ENCODE measurements around the gene PQBP1.
"Not testable (repeated sequence)": the region's sequence is repeated elsewhere in the genome, so short reads cannot be mapped to it uniquely, and the experiment has no call there.

PQBP1 gene

GRCh38 chrX:48897625-48898306, at the start of gene PQBP1, which contains the start of gene TIMM17B:
TSS of gene PQBP1 (plus strand) at chrX:48897930. CDS start at chrX:48898510, 580 bp downstream.
TSS of gene TIMM17B (minus strand) at chrX:48897768. CDS start at chrX:48897749, 19 bp downstream.
- peak; percentile 92 for DNase-seq

- DNase-seq = no peak
These were observed 48.9 kb upstream of the PQBP1 start for GRCh38 chrX:48848847-48849246.

- no peak for DNase-seq
These were observed 44.9 kb upstream of the PQBP1 start for GRCh38 chrX:48852857-48853256.

GRCh38 chrX:48853494-48853893, 44.2 kb upstream of the PQBP1 start:
- not testable (repeated sequence) for DNase-seq

GRCh38 chrX:48854121-48854804, 43.5 kb upstream of the PQBP1 start:
- DNase-seq = not testable (repeated sequence)

GRCh38 chrX:48854898-48855297, 42.8 kb upstream of the PQBP1 start:
- DNase-seq = no peak

GRCh38 chrX:48864210-48864609, 33.5 kb upstream of the PQBP1 start:
- DNase-seq = no peak

- DNase-seq = not testable (repeated sequence)
These were observed 25.7 kb upstream of the PQBP1 start for GRCh38 chrX:48872017-48872416.

- not testable (repeated sequence) for DNase-seq
These were observed 20.8 kb upstream of the PQBP1 start for GRCh38 chrX:48876944-48877343.

- DNase-seq = no peak
These were observed 14.0 kb upstream of the PQBP1 start for GRCh38 chrX:48883729-48884128.

GRCh38 chrX:48886586-48886985, 11.1 kb upstream of the PQBP1 start:
- not testable (repeated sequence) for DNase-seq

GRCh38 chrX:48890296-48890925, 7.3 kb upstream of the PQBP1 start:
- DNase-seq = no peak

GRCh38 chrX:48890934-48891401, 6.8 kb upstream of the PQBP1 start:
- no peak for DNase-seq

- DNase-seq = peak; percentile 76
These were observed 6.1 kb upstream of the PQBP1 start for GRCh38 chrX:48891402-48892288.

GRCh38 chrX:48892896-48893295, 4.8 kb upstream of the PQBP1 start:
- no peak for DNase-seq

- DNase-seq = no peak
These were observed 4.0 kb upstream of the PQBP1 start for GRCh38 chrX:48893556-48894348.

- no peak for DNase-seq
These were observed 2.8 kb upstream of the PQBP1 start for GRCh38 chrX:48894891-48895290.

GRCh38 chrX:48896611-48897011, 1.1 kb upstream of the PQBP1 start:
- peak; percentile 5 for DNase-seq

- peak; percentile 50 for DNase-seq
These were observed 539 bp upstream of the PQBP1 start for GRCh38 chrX:48897157-48897624.

GRCh38 chrX:48899078-48899410, 1.3 kb downstream of the PQBP1 start:
- DNase-seq = no peak

- DNase-seq = no peak
These were observed 3.3 kb downstream of the PQBP1 start for GRCh38 chrX:48901069-48901468.

GRCh38 chrX:48902135-48902534, 4.4 kb downstream of the PQBP1 start:
- DNase-seq = no peak

Measured in NCI-H510A treated with DMSO at 0.1 percent for 48 hours (cell line).